HEK293 (cell line): ENCODE data around the gene SMCP.

Experiments used
- CTCF ChIA-PET: fragments of 350-600 bp; formaldehyde crosslinking; extraction: SDS; loops from one replicate; lab custom pipeline; 2021; ENCODE audit warnings: antibody characterized with exemption; lab: Yijun Ruan, JAX
- POLR2A ChIA-PET: fragments of 300-600 bp; formaldehyde crosslinking; extraction: SDS; loops from one replicate; lab custom pipeline; 2020; ENCODE audit warnings: antibody characterized with exemption, inconsistent platforms; lab: Yijun Ruan, JAX
- H3K27ac ChIP-seq: fragments of 200-500 bp; sonication (Bioruptor generic); 2 replicates; pipeline ENCODE4 v1.5.1; 2014; ENCODE audit warnings: low read depth, low read length, control low read depth, inconsistent platforms; ENCODE audit errors: extremely low read depth
- H3K36me3 ChIP-seq, 2 experiments: fragments of 200-500 bp in 1 of 2; sonication (Bioruptor generic) in 1 of 2; 1 replicate in 1 of 2; 2 replicates in 1 of 2; pipeline ENCODE4 v1.5.1; 2014 to 2017; ENCODE audit warnings: inconsistent platforms in 2 of 2, low read length in 2 of 2; ENCODE audit not compliant: control insufficient read depth in 2 of 2, insufficient read depth in 1 of 2
- H3K4me1 ChIP-seq: fragments of 200-500 bp; sonication (Bioruptor generic); 2 replicates; pipeline ENCODE4 v1.5.1; 2014; ENCODE audit warnings: mild to moderate bottlenecking, low read length, inconsistent platforms; ENCODE audit not compliant: control insufficient read depth, insufficient read depth
- H3K4me3 ChIP-seq: 2 replicates; pipeline ENCODE4 v1.5.1; 2011; ENCODE audit warnings: low read depth, mild to moderate bottlenecking, control low read depth, low read length, moderate library complexity
- H3K9me3 ChIP-seq: fragments of 200-500 bp; sonication (Bioruptor generic); 2 replicates; pipeline ENCODE4 v1.5.1; 2014; ENCODE audit warnings: low read depth, low read length, inconsistent platforms; ENCODE audit not compliant: control insufficient read depth, insufficient read depth
- BCL11B ChIP-seq: fragments of 450-650 bp; formaldehyde crosslinking; IDR thresholded peaks from 2 replicates; pipeline ENCODE4 v1.5.1; 2016; ENCODE audit warnings: low read depth, missing biosample characterization, missing genetic modification characterization
- BCL6B ChIP-seq: fragments of 450-650 bp; formaldehyde crosslinking; IDR thresholded peaks from 2 replicates; pipeline ENCODE4 v1.5.1; 2017; ENCODE audit warnings: missing biosample characterization, missing genetic modification characterization
- GLI4 ChIP-seq: fragments of 450-650 bp; formaldehyde crosslinking; IDR thresholded peaks from 2 replicates; pipeline ENCODE4 v1.5.1; 2016; ENCODE audit warnings: missing biosample characterization, missing genetic modification characterization
- KLF16 ChIP-seq: fragments of 450-650 bp; formaldehyde crosslinking; IDR thresholded peaks from 2 replicates; pipeline ENCODE4 v1.5.1; 2017; ENCODE audit warnings: missing biosample characterization, missing genetic modification characterization
- PRDM1 ChIP-seq: fragments of 450-650 bp; formaldehyde crosslinking; IDR thresholded peaks from 2 replicates; pipeline ENCODE4; 2016; ENCODE audit warnings: missing biosample characterization, missing genetic modification characterization
- TCF7L2 ChIP-seq: IDR thresholded peaks from 2 replicates; pipeline ENCODE4 v1.6.1; 2011; ENCODE audit warnings: low read depth, mild to moderate bottlenecking, inconsistent platforms, low read length, moderate library complexity, borderline replicate concordance
- TRIM28 ChIP-seq: IDR thresholded peaks from 2 replicates; pipeline ENCODE4 v1.6.1; 2011; ENCODE audit warnings: low read length, control low read depth, borderline replicate concordance
- ZBTB8A ChIP-seq: fragments of 450-650 bp; formaldehyde crosslinking; IDR thresholded peaks from 2 replicates; pipeline ENCODE4 v1.5.1; 2016; ENCODE audit warnings: missing biosample characterization, missing genetic modification characterization
- ZFHX2 ChIP-seq: fragments of 450-650 bp; formaldehyde crosslinking; conservative IDR thresholded peaks from 2 replicates; pipeline ENCODE4 v1.5.1; 2016; ENCODE audit warnings: missing biosample characterization, missing genetic modification characterization
- ZNF169 ChIP-seq: fragments of 450-650 bp; formaldehyde crosslinking; IDR thresholded peaks from 2 replicates; pipeline ENCODE4 v1.5.1; 2016; ENCODE audit warnings: missing biosample characterization, missing genetic modification characterization
- ZNF184 ChIP-seq: fragments of 450-650 bp; IDR thresholded peaks from 2 replicates; pipeline ENCODE4 v1.5.1; 2018; ENCODE audit warnings: missing biosample characterization, mild to moderate bottlenecking, missing genetic modification characterization
- ZNF202 ChIP-seq: fragments of 450-650 bp; formaldehyde crosslinking; IDR thresholded peaks from 2 replicates; pipeline ENCODE4 v1.5.1; 2016; ENCODE audit warnings: missing biosample characterization, missing genetic modification characterization, borderline replicate concordance
- ZNF280D ChIP-seq: fragments of 450-650 bp; formaldehyde crosslinking; IDR thresholded peaks from 2 replicates; pipeline ENCODE4 v1.5.1; 2016; ENCODE audit warnings: missing biosample characterization, missing genetic modification characterization
- ZNF302 ChIP-seq: fragments of 450-650 bp; formaldehyde crosslinking; IDR thresholded peaks from 2 replicates; pipeline ENCODE4 v1.5.1; 2016; ENCODE audit warnings: missing biosample characterization, missing genetic modification characterization, low read depth
- ZNF518A ChIP-seq: fragments of 450-650 bp; formaldehyde crosslinking; conservative IDR thresholded peaks from 2 replicates; pipeline ENCODE4 v1.5.1; 2016; ENCODE audit warnings: low read depth, missing biosample characterization, missing genetic modification characterization
- ZNF558 ChIP-seq: fragments of 450-650 bp; formaldehyde crosslinking; IDR thresholded peaks from 2 replicates; pipeline ENCODE4 v1.5.1; 2016; ENCODE audit warnings: missing biosample characterization, missing genetic modification characterization
- ZNF654 ChIP-seq: fragments of 450-650 bp; formaldehyde crosslinking; IDR thresholded peaks from 2 replicates; pipeline ENCODE4 v1.5.1; 2016; ENCODE audit warnings: low read depth, missing biosample characterization, missing genetic modification characterization
- ZNF677 ChIP-seq: fragments of 450-650 bp; IDR thresholded peaks from 2 replicates; pipeline ENCODE4 v1.5.0; 2018; ENCODE audit warnings: missing biosample characterization, mild to moderate bottlenecking, missing genetic modification characterization, moderate library complexity
- ZSCAN30 ChIP-seq: fragments of 450-650 bp; IDR thresholded peaks from 2 replicates; pipeline ENCODE4 v1.5.1; 2018; ENCODE audit warnings: missing biosample characterization, mild to moderate bottlenecking, missing genetic modification characterization, moderate library complexity
- TF ChIP-seq, protein P1 (sequence below): fragments of 450-650 bp; formaldehyde crosslinking; IDR thresholded peaks from 2 replicates; pipeline ENCODE4 v1.5.1; 2016; ENCODE audit warnings: missing biosample characterization, missing genetic modification characterization

SMCP gene

GRCh38 chr1:152870831-152871730 is 7.0 kb upstream of the SMCP start:
- H3K4me1 ChIP-seq = no peaks in the 10 kb centered on the region
- TF ChIP-seq ZNF558 = no peak
- TF ChIP-seq ZSCAN30 = no peak
- ChIA-PET POLR2A (no interaction called here), CTCF (interaction anchor here (0.6 to 6.7 kb wide), 52 partner anchors 8 to 1955 kb away, joined by 3 to 71 read pairs (median 4); partner anchors contain the start of genes IVL, LCE1E, LCE2D and LELP1)
- H3K4me3 ChIP-seq = no peak overlapping the region
- no peaks in the 10 kb centered on the region for H3K9me3 ChIP-seq
- H3K36me3 ChIP-seq = no peaks in the 10 kb centered on the region
- no peak overlapping the region for H3K27ac ChIP-seq

- CTCF ChIA-PET = interaction anchor here (0.5 to 6.7 kb wide), 19 partner anchors 16 to 417 kb away, joined by 3 to 71 read pairs (median 5); partner anchors contain the start of genes LCE1E and SPRR1A
- H3K4me3 ChIP-seq = no peak overlapping the region
- TF ChIP-seq TRIM28 (no peak), ZFHX2 (tag by site-specific recombination) (no peak), ZNF169 (no peak), ZNF677 (tag by site-specific recombination) (no peak), ZNF518A (tag by site-specific recombination) (no peak), GLI4 (tag by site-specific recombination) (no peak), ZBTB8A (no peak), ZNF302 (tag by site-specific recombination) (no peak), BCL11B (tag by site-specific recombination) (no peak), PRDM1 (no peak)
- TF ChIP-seq, protein P1, sequence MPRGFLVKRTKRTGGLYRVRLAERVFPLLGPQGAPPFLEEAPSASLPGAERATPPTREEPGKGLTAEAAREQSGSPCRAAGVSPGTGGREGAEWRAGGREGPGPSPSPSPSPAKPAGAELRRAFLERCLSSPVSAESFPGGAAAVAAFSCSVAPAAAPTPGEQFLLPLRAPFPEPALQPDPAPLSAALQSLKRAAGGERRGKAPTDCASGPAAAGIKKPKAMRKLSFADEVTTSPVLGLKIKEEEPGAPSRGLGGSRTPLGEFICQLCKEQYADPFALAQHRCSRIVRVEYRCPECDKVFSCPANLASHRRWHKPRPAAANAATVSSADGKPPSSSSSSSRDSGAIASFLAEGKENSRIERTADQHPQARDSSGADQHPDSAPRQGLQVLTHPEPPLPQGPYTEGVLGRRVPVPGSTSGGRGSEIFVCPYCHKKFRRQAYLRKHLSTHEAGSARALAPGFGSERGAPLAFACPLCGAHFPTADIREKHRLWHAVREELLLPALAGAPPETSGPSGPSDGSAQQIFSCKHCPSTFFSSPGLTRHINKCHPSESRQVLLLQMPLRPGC (tag by site-specific recombination) = no peak
Observed at GRCh38 chr1:152871731-152872126, 6.4 kb upstream of the SMCP start.

GRCh38 chr1:152873495-152873894 is 4.6 kb upstream of the SMCP start:
- Histone ChIP-seq H3K36me3 (no peaks in the 10 kb centered on the region), H3K27ac (no peak overlapping the region), H3K4me3 (no peak overlapping the region), H3K9me3 (no peaks in the 10 kb centered on the region), H3K4me1 (no peaks in the 10 kb centered on the region)
- POLR2A ChIA-PET = no interaction called here
- CTCF ChIA-PET = interaction anchor here (1.9 to 6.7 kb wide), 2 partner anchors 52 to 319 kb away, joined by 8 to 71 read pairs; no protein-coding TSS in a partner anchor
- no peak for TF ChIP-seq ZNF654 (tag by site-specific recombination)
- no peak for TF ChIP-seq BCL6B
- no peak for TF ChIP-seq TCF7L2
- TF ChIP-seq KLF16 (tag by site-specific recombination) = no peak
- no peak for TF ChIP-seq ZNF280D (tag by site-specific recombination)
- TF ChIP-seq ZNF184 (tag by site-specific recombination) = no peak
- TF ChIP-seq ZNF202 (tag by site-specific recombination) = no peak

More at GRCh38 chr1:152871731-152872126, 6.4 kb upstream of the SMCP start:
- Histone ChIP-seq H3K27ac (no peak overlapping the region), H3K36me3 (no peaks in the 10 kb centered on the region), H3K9me3 (no peaks in the 10 kb centered on the region), H3K4me1 (no peaks in the 10 kb centered on the region)
- POLR2A ChIA-PET = no interaction called here
